Left renal pelvis (tissue), 4 donors: Measurements from ENCODE around the gene FBXL4. TPM values are rescaled to one million over a fixed set of nuclear protein-coding genes. Genes with fewer than 3 reads are reported as not detected.

ENCODE experiments used
- DNase-seq, 4 donors: peaks; one replicate each; pipeline ENCODE4 v3.0.0-alpha.2; 2013; ENCODE audit warnings: low read depth in 4 of 4, low spot score in 3 of 4
- polyA plus RNA-seq, 4 donors: library from polyadenylated mRNA; unstranded; fragments of 120-200 nt; gene quantifications; one replicate each; pipeline ENCODE4 v1.2.1, GENCODE V29; 2013; ENCODE audit not compliant: insufficient read length in 4 of 4

FBXL4 gene
- polyA plus RNA-seq, 4 donors: 13.0 to 29.5 (median 24.7) TPM

- no peak for DNase-seq
Observed at GRCh38 chr6:98840996-98841513, 106.7 kb downstream of the FBXL4 start.

DNA sequence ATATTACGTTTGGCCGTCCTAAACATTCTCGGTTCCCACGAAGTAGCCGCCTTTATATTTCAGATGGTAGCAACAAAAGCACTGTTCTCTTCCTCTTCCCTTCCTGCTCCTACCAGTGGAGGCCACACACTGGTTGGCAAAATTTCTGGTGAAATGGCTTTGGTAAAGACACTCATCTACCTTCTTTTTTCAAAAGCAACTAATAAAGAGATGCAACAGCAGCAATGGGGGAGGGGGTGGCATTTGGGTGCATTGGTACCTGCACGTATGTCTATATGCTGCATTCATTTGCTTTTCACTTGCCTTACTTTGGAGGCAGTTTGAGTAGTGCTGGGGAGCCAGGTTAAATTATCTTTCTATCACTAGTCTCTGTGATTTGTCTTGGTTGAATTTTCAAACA is 107.4 kb downstream of the FBXL4 start:
- DNase-seq: no peak

DNA sequence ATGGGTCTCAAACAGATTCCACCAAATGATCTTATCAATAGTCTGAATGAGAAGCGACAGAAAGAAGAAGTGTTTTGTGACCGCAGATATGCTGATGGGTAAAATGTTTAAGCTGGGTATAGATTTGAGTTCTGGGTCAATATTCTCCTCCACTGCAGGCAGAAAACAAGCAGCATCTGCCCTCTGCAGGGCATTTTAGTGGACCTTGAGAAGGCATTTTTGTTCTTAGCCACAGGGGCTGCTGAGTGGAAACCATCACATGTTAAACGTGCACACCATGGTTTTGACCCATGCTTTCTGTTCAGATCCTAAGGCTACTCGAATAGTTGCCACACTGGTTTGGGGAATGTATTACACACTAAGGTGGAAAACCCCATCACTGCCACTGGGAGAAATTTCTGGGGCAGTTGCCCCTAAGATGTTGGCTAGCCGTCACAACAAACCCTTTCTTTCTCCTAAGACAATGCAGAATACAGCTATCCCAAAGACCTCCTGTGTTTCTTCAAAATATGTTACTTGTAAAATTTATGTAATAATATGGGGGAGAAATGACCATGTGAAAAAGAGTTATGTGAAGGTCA is 107.9 kb downstream of the FBXL4 start:
- DNase-seq: no peak

- no peak for DNase-seq
Observed at GRCh38 chr6:98838975-98839374, 108.8 kb downstream of the FBXL4 start.

DNA sequence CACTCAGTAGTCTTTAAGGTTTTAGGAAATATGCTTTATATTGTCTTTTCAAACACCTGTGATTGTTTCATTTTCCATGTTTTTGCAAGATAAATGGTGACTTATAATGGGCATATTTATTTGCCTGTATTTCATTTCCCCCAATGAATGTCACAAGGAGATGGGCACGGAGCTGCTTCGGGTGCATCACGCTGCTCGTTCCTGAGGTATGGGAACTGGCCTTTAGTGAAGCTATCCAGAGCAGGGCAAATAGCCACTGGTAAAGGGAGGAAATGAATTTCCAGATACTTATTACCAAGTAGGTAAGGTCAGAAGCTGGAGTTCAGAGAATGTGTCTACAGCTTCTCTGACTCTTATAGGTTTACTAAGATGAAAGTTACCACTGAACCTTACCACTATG is 109.7 kb downstream of the FBXL4 start:
- no peak for DNase-seq

DNA sequence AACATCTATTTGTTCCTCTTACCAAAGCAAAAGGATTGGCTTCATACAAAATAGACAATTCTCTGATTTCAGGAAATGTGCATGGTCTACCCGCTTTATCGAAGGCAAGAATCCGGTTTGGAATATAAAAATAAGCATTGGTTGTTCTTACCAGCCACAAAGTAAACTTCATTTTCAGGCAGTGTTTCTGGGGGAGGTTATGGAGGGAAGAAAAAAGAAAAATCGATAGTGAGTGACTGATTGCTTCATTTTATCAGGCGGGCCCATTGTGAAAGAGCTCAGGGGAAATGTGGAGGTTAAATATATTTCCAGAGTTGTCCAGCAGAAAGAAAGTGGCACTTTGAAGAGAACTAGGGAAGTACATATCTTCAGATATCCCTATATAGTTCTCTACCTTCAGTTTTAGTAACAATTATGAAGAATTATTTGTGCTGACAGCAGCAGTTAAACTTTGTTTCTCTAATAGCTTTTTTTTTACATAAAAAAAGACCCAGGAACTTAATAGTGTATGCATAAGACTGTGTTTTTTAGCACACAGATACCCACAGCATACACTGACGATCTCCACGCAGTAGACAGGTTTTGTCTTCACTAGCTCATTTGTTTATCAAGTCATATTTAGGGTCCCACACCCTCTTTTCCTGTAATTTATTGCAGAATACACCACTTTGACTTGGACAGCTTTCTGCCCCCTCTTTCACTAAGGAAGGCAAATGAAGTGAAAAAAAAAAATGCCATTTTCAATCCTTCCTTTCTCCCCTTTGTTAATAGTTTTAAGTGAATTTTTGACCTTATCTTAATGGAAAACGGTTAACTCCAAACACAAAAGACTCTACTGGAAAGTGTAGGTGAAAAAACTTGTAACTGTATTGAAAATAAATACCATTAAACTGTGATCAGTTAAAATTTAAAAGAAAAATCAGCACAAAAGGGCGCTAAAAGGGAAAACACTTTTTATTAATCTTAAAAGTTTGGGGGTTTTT is 110.5 kb downstream of the FBXL4 start:
- no peak for DNase-seq

- DNase-seq: no peak
Observed at GRCh38 chr6:98836025-98836961, 111.5 kb downstream of the FBXL4 start.

- no peak for DNase-seq
Observed at GRCh38 chr6:98835149-98836024, 112.4 kb downstream of the FBXL4 start.

DNA sequence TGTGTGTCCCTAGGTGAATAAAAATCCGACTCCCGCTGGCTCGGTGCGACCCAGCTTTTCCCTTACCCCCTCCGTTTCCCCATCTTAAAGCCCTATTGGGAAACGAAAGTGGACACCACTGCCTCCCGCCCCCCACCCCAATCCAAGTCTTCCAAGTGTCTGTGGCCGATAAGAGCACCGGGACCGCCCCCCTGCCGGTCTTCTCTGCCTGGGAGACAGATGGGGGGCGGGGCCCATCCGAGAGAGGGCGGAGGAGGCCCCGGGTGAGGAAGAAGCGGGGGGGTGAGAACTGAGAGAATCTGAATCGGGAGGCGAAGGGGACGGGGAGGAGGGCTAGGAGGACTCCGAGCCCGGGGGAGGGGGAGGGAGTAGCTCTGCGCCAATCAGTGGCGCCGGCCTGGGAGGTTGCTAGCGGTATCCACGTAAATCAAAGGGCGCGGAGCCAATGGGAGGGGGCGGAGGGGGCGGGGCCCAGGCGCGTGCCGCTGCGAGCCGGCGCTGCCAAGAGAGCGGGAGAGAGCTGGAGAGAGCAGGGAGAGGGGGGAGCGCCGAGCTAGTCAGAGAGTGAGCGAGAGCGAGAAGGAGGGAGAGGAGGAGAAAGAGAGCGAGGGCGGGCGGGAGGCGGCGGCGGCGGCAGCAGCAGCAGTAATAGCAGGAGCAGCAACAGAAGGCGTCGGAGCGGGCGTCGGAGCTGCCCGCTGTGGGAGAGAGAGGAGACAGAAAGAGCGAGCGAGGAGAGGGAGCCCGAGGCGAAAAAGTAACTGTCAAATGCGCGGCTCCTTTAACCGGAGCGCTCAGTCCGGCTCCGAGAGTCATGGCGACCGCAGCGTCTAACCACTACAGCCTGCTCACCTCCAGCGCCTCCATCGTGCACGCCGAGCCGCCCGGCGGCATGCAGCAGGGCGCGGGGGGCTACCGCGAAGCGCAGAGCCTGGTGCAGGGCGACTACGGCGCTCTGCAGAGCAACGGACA is 113.4 kb downstream of the FBXL4 start, which contains the start of gene POU3F2:
POU3F2 (plus strand) TSS at position 515 of the 972 bp plus-strand sequence; CDS start at position 815, 300 bp downstream.
- peak; percentile 68 to 72 (median 71) for DNase-seq

GRCh38 chr6:98833307-98834059 is 114.3 kb downstream of the FBXL4 start:
- DNase-seq: no peak

DNA sequence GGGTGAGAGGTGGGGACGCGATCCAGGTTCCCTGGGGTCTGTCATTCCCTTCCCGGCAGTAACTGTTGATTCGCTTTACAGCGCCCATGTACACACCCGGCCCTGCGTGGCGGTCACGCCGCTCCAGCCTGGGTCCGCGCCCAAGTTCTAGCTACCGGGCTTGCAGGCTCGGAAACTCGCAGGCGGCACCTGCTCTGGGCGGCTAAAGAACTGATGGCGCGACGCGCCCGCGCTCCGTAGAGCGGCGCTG is 114.8 kb downstream of the FBXL4 start:
- DNase-seq: no peak

- no peak for DNase-seq
Observed at GRCh38 chr6:98832284-98833056, 115.3 kb downstream of the FBXL4 start.

- DNase-seq: no peak
Observed at GRCh38 chr6:98831959-98832283, 115.8 kb downstream of the FBXL4 start.

GRCh38 chr6:98831057-98831958 is 116.4 kb downstream of the FBXL4 start:
- no peak for DNase-seq

DNA sequence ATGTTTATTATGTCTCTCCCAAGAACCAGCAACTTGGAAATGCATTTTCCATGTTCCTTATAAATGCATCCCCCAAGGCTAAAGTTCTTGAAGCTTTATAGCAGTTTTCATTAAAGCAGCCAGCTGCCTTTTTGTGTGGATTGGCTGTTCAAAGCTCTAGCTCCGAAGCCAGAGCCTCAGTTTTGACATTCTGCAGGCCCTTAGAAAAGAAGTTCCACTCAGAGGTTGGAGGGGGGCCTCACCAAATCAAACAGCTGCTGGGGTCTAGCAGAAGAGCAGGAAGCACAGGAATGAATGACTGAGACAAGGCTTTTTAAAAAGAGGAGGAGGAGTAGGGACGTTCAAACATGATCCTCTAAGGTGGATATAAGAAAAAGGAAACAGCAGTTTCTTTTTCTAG is 117.6 kb downstream of the FBXL4 start:
- no peak for DNase-seq

DNA sequence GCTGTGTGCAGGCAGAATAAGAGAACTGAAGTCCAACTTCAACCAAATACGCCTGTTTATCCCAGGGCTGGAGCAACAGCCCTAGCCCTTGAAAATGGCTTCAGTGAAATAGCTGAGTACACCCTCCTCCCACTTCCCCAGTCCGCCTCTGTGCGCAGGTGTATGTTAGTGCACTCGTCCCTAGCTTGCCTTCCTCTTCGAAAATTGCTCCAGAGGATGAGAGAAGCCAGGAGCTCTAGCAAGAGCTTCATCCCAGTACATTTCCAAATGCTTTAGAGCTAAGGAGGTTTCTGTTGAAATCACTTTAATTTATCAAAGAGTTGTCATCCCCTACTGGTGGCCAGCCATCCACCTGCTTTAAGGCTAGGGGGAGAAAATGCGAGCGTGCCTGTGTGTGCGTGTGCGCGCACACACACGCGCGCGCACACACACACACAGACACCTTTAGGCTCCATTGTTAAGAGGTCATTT is 118.8 kb downstream of the FBXL4 start:
- no peak for DNase-seq
